SJCRH30 (cell line): Measurements from ENCODE around the gene SFXN3. TPM values are rescaled to one million over a fixed set of nuclear protein-coding genes. Genes with fewer than 3 reads are reported as not detected.

Experiments
- DNase-seq, 2 experiments: peaks; one replicate each; pipeline ENCODE4 v3.0.0-alpha.2; 2015 to 2020
- H3K27ac ChIP-seq: fragments of 250-450 bp; sonication (Bioruptor Pico); 2 replicates; pipeline ENCODE4 v1.5.1; 2020; ENCODE audit warnings: mild to moderate bottlenecking, moderate library complexity
- H3K27me3 ChIP-seq: fragments of 250-450 bp; sonication (Bioruptor Pico); 2 replicates; pipeline ENCODE4 v1.5.1; 2020; ENCODE audit warnings: mild to moderate bottlenecking, moderate library complexity
- H3K36me3 ChIP-seq: fragments of 250-450 bp; sonication (Bioruptor Pico); 2 replicates; pipeline ENCODE4 v1.5.1; 2020; ENCODE audit warnings: mild to moderate bottlenecking, moderate library complexity
- H3K4me1 ChIP-seq: fragments of 250-450 bp; sonication (Bioruptor Pico); 2 replicates; pipeline ENCODE4 v1.5.1; 2020; ENCODE audit warnings: mild to moderate bottlenecking, moderate library complexity
- H3K4me3 ChIP-seq: fragments of 250-450 bp; sonication (Bioruptor Pico); 2 replicates; pipeline ENCODE4 v1.5.1; 2020; ENCODE audit warnings: mild to moderate bottlenecking, moderate library complexity
- H3K9me3 ChIP-seq: fragments of 250-450 bp; sonication (Bioruptor Pico); replicated peaks from 2 replicates; pipeline ENCODE4 v1.5.1; 2020; ENCODE audit warnings: mild to moderate bottlenecking, moderate library complexity
- total RNA-seq: library from RNA; depleted of rRNA; stranded (reverse); fragments of >200 nt; shearing (Covaris generic); gene quantifications from 2 replicates; pipeline ENCODE4 v1.2.3, GENCODE V29; 2014; rRNA removed

The SFXN3 gene, protein sequence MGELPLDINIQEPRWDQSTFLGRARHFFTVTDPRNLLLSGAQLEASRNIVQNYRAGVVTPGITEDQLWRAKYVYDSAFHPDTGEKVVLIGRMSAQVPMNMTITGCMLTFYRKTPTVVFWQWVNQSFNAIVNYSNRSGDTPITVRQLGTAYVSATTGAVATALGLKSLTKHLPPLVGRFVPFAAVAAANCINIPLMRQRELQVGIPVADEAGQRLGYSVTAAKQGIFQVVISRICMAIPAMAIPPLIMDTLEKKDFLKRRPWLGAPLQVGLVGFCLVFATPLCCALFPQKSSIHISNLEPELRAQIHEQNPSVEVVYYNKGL
- 14.3 and 15.3 TPM in 2 replicates for total RNA-seq

DNA sequence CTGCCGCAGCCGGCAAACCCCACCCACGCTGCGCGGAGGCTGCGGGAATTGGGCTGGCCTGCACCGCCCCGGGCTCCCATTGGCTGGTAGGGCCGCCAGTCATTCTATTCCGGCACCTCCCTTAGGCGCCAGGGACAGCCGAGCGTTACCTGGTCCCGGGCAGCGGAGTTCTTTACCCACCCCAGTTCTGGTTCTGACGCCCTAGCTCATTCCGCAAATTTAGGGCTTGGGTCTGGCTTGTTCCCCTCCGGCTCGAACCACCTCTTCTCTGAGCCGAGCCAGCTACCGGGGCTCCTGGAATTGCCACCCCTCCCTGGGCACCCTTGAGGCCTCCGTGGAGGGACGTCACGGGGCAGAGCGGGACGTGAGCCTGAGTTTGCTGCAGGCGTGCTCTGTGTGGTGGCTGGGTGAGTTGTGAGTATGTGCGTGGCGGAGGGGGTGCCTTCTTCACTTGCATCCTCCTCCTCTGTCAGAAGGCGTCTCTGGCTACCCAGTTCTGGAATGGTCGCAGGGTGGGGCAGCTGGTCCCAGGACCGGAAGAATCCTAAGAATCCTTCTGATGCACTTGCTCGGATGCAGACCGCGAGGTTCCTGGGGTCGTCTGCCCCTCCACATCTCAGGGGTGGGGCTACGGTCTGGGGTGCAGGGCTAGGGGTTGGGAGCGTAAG is at the start of gene SFXN3, which contains the start of gene PDZD7:
Gene SFXN3, plus strand, starts transcription at position 107 of the 668 bp plus-strand sequence. CDS start 3,461 bp downstream, outside the sequence.
Gene PDZD7, minus strand, starts transcription at position 2 of the 668 bp plus-strand sequence. CDS start 910 bp downstream, outside the sequence.
- Histone ChIP-seq H3K4me1 (peaks cover 50% of the 10 kb centered on the region), H3K27ac (peak within 1 kb of the TSS; percentile 31), H3K4me3 (peak within 1 kb of the TSS; percentile 53), H3K36me3 (no peaks in the 10 kb centered on the region), H3K9me3 (no peaks in the 10 kb centered on the region), H3K27me3 (no peaks in the 10 kb centered on the region)
- DNase-seq = peak; percentile 77 to 80

DNA sequence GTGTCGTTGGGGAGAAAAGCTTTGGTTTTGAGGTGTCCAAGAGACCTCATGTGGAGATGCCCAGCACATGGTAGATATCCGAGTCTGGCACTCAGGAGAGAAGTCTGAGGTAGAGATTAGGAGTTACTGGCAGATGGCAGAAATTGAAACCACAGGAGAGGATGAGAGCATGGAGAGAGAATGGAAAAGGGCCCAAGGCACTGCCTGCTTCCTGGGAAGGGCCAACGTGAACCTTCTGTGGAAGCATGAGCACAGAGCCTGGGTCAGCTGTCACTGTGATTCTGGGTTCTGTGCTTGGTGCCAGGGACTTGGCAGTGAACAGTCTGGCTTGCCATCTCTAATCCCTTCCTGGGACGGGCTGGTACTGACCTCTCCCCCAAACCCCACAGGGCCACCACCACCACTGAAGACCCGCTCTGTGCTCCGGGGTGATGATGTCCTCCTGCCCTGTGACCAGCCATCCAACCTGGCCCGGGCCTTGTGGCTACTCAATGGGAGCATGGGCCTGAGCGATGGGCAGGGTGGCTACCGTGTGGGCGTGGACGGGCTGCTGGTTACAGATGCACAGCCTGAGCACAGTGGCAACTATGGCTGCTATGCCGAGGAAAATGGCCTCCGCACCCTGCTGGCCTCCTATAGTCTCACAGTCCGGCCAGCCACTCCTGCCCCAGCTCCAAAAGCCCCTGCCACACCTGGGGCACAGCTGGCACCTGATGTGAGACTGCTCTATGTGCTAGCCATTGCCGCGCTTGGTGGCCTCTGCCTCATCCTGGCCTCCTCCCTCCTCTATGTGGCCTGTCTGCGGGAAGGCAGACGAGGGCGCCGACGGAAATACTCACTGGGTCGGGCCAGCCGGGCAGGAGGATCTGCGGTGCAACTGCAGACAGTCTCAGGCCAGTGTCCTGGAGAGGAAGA is 47.9 kb upstream of the SFXN3 start:
- Histone ChIP-seq H3K9me3 (no peaks in the 10 kb centered on the region), H3K36me3 (peaks cover 6% of the 10 kb centered on the region), H3K4me3 (no peak overlapping the region), H3K4me1 (peaks cover 6% of the 10 kb centered on the region), H3K27ac (no peak overlapping the region), H3K27me3 (no peaks in the 10 kb centered on the region)
- no peak for DNase-seq

DNA sequence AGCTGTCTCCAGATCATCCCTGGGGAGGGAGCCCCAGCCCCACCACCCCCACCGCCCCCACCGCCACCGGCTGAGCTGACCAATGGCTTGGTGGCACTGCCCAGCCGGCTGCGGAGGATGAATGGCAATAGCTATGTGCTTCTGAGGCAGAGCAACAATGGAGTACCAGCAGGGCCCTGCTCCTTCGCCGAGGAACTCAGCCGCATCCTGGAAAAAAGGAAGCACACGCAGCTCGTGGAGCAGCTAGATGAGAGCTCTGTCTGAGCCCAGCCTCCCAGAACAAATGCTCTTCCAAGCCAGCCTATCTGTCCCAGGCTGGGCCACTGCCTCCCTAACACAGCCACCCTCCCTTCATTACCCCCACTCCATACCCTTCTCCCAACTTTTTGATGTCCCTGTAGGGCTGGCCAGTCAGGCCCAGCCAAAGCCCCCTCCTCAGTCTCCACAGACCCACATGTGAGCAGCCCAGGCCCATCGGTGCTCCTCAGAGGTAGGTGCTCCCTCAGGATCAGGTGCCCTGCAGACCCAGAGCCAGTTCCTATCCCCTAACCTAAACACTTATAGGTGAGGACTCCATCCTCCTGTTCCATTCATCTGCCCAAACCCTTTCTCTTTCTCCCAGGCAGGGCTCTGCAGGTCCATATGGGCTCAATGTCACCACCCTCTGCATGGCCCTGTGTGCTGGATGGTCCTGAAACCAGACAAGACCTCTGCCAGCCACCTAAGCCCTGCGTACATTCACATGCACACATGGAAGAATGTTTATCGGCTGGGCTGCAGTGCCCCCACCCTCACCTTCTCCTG is 47.0 kb upstream of the SFXN3 start:
- Histone ChIP-seq H3K27ac (no peak overlapping the region), H3K9me3 (no peaks in the 10 kb centered on the region), H3K4me1 (peaks cover 12% of the 10 kb centered on the region), H3K27me3 (no peaks in the 10 kb centered on the region), H3K36me3 (peaks cover 11% of the 10 kb centered on the region), H3K4me3 (no peak overlapping the region)
- DNase-seq = no peak

DNA sequence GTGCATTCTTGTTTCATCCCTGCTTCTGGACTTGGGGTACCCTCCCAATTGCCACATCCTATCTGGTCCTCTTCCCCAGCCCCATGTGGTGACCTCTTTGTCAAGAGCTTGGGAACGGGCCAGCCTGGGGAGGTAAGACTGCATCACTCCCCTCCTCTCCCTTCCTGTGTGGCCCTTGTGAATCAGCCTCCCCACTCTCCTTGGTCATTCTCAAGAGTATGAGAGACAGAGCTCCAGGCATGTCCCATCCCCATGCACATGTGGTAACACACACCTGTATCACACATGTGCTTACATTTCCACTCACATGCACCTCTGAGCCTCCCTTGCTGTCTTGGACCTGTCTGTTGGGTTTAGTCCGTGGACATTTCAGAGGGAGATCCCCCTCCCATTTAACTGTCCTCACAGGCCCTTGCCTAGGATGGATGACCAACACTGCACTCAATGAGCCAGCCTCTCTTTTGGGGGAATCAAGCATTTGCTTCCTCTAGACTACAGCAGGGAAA is 46.3 kb upstream of the SFXN3 start:
- H3K36me3 ChIP-seq = peaks cover 18% of the 10 kb centered on the region
- no peaks in the 10 kb centered on the region for H3K27me3 ChIP-seq
- no peak overlapping the region for H3K27ac ChIP-seq
- H3K4me3 ChIP-seq = no peak overlapping the region
- no peak for DNase-seq
- H3K4me1 ChIP-seq = peaks cover 12% of the 10 kb centered on the region
- no peaks in the 10 kb centered on the region for H3K9me3 ChIP-seq

DNA sequence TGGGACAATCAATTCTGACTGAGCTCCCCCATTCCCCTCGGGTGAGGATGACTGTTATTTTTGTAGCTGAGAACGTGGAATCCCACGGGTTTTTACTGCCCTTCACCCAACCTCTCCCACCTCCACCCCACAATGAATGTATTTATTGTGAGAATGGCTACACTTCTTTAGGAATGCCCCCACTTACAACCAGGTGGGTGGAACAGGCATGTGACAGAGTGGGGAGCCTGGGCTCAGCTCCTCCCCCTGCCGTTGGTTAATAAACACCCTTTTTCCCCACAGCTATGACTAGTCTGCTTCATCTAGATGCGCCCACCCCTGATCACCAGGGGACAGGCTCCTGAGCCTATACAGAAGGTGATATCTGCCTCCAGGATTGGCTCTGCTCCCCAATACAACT is 45.7 kb upstream of the SFXN3 start:
- peaks cover 23% of the 10 kb centered on the region for H3K36me3 ChIP-seq

DNA sequence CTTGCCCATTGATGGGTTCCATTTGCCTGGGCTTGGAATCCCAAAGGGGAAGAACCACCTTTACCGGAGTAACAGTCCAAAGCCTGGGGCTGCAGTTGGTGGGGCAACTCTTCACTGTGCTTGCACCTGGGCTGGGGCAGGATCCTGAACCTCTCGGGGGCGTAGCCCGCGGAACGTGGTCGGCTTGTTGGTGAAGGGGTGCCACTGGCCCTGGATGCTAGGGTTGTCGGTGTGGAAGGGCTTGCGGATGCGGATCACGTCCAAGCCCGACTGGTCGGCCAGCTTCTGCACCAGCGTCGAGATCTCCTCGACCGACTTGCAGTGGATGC is 44.4 kb upstream of the SFXN3 start:
- Histone ChIP-seq H3K4me1 (peaks cover 12% of the 10 kb centered on the region), H3K36me3 (peaks cover 32% of the 10 kb centered on the region), H3K4me3 (peak overlapping the region; percentile 86), H3K9me3 (no peaks in the 10 kb centered on the region), H3K27ac (peak overlapping the region; percentile 54; the same call in 1 of the 2 replicates), H3K27me3 (no peaks in the 10 kb centered on the region)
- no peak for DNase-seq

More for the DNA sequence above, 45.7 kb upstream of the SFXN3 start:
- no peak for DNase-seq
- Histone ChIP-seq H3K9me3 (no peaks in the 10 kb centered on the region), H3K27me3 (no peaks in the 10 kb centered on the region), H3K4me1 (peaks cover 12% of the 10 kb centered on the region), H3K4me3 (no peak overlapping the region), H3K27ac (no peak overlapping the region)

DNA sequence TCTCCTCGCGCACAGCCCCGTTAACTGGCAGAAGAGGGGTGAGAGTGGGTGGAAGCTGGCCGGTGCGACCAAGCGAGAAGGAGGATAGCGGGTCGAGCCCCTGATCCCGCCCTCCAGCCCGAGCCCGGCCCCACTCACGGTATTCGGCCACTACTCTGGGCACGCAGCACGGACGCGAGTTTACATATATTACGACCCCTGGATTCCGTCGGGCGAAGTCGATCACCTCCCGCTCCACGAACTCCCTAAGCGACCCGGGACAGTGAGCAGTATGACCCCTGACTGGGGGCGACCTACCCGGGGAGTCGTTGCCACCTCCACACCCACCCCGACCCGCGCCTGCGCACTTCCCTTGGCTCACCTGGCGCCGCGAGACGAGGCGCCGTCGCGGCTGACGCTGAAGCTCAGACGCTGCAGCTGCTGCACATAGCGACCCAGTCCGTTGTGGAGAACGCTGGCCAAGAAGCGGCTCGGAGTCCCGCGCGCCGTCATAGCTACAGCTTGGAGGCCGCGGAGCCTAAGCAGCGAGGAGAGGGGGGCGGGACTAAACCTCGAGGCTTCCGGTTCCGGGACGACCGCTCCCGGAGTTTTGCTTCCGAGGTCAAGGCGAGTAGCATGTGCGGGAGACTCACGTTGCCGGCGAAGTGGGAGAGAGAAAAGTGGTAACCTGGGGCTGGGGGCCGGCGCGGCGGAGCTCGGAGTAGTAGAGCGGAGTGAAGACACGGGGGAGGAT is 43.9 kb upstream of the SFXN3 start, which contains the start of the genes MRPL43 and TWNK:
Gene MRPL43, minus strand, starts transcription at position 546 of the 733 bp plus-strand sequence. Its CDS starts 54 bp downstream, at position 492.
Gene TWNK, plus strand, starts transcription at position 592 of the 733 bp plus-strand sequence. CDS start 668 bp downstream, outside the sequence.
- Histone ChIP-seq H3K9me3 (no peaks in the 10 kb centered on the region), H3K27me3 (no peaks in the 10 kb centered on the region), H3K4me3 (peak within 1 kb of the TSS; percentile 86), H3K4me1 (peaks cover 12% of the 10 kb centered on the region), H3K36me3 (peaks cover 33% of the 10 kb centered on the region), H3K27ac (peak within 1 kb of the TSS; percentile 54)
- peak; percentile 90 to 92 for DNase-seq

DNA sequence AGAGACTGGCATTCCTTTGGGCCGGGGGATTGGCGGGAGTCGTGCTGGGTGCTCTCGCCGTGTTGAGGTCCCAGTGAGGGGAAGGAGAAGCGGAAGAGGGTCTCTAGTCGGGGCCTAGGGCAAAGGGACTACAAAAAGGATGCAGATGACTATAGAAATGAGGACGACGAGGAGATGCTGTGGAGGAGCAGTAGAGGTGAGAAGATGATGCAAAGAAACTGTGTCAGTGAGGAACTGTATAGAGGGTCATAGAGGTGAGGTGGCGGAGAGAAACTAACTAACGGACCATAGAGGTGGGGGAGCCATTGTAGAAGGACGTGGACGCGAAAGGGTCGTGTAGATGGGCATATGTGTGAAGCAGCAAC is 43.4 kb upstream of the SFXN3 start:
- Histone ChIP-seq H3K4me3 (peak overlapping the region; percentile 86), H3K27ac (peak overlapping the region; percentile 54), H3K4me1 (peaks cover 12% of the 10 kb centered on the region), H3K9me3 (no peaks in the 10 kb centered on the region), H3K36me3 (peaks cover 32% of the 10 kb centered on the region), H3K27me3 (no peaks in the 10 kb centered on the region)
- no peak for DNase-seq

DNA sequence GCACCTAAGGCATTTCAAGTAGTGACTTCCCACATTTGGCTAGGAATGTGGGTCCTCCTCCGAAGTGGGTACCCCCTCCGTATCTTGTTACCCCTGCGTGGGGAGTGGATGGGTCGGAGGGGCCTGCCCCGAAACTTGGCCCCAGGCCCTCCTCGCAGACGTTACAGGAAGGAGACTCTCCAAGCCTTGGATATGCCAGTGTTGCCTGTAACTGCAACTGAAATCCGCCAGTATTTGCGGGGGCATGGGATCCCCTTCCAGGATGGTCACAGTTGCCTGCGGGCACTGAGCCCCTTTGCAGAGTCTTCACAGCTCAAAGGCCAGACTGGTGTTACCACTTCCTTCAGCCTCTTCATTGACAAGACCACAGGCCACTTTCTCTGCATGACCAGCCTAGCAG is 42.9 kb upstream of the SFXN3 start:
- Histone ChIP-seq H3K9me3 (no peaks in the 10 kb centered on the region), H3K36me3 (peaks cover 32% of the 10 kb centered on the region), H3K4me1 (peaks cover 12% of the 10 kb centered on the region), H3K27ac (no peak overlapping the region), H3K27me3 (no peaks in the 10 kb centered on the region), H3K4me3 (peak overlapping the region; percentile 86)
- no peak for DNase-seq

DNA sequence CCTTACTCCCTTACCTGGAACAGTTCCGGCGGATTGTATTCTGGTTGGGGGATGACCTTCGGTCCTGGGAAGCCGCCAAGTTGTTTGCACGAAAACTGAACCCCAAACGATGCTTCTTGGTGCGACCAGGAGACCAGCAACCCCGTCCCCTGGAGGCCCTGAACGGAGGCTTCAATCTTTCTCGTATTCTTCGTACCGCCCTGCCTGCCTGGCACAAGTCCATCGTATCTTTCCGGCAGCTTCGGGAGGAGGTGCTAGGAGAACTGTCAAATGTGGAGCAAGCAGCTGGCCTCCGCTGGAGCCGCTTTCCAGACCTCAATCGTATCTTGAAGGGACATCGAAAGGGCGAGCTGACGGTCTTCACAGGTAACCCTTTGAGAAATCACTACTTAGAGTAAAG is 41.9 kb upstream of the SFXN3 start:
- no peaks in the 10 kb centered on the region for H3K9me3 ChIP-seq
- H3K36me3 ChIP-seq = peaks cover 41% of the 10 kb centered on the region
- no peak overlapping the region for H3K27ac ChIP-seq
- DNase-seq = no peak
- no peak overlapping the region for H3K4me3 ChIP-seq
- H3K4me1 ChIP-seq = peaks cover 12% of the 10 kb centered on the region
- H3K27me3 ChIP-seq = no peaks in the 10 kb centered on the region

DNA sequence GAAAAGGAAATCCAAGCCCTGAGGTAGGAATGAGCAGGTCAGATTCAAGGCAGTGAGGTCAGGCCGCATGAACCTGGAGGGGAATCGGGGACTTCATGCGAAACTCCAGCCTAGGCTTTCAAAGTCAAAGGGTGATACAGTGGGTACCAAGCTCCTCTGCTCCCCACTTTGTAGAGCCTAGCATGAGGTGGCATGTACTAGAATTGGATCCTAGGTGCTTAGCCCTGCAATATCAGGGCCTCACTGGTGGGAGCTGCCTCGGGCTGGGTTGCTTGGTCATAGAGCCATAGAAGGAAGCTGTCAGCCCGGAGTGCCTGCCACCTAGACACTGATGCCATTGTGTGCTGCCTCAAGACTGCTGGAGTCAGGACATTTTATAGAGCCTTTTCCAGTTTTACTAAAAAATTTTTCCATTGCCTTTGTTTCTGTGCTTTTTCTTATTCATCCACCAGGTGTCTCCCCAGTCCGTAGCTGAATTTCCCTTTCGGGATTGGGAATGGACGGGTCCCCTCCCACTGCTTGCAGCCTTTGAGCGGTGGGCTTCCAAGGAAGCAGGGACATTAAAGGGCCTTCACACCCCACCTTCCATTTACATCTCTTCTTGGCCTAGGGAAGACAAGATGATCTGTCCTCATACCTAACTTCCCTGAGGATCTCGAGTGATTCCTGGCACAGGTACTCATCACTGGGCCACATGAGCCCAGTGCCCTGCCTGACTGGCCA is 36.9 kb upstream of the SFXN3 start:
- no peak overlapping the region for H3K27ac ChIP-seq
- peak in 1 of 2 experiments; percentile 75 for DNase-seq
- peaks cover 5% of the 10 kb centered on the region; the same call in 1 of the 2 replicates for H3K4me1 ChIP-seq

DNA sequence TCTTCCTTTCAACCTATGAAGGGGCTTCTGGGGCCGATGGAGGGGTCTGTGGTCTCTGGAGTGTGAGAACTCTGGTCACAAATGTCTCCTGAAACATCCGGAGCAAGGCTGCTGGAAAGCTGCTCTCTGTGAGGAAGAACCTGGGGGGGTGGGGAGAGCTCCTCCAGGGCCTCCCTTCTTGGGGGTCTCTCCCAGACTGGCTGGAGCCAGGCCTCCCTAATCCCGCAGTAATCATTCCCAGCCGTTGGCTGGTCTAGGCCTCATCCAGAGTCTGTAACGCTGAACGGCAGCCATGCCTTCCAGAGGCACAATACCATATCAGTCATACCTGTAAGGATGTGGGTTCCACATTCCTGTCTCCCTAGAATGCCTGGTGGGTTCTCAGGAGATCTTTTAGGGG is 35.9 kb upstream of the SFXN3 start:
- peaks cover 5% of the 10 kb centered on the region; the same call in 1 of the 2 replicates for H3K4me1 ChIP-seq
- H3K27ac ChIP-seq = no peak overlapping the region
- peaks cover 29% of the 10 kb centered on the region for H3K36me3 ChIP-seq
- no peak overlapping the region for H3K4me3 ChIP-seq
- H3K9me3 ChIP-seq = no peaks in the 10 kb centered on the region
- no peaks in the 10 kb centered on the region for H3K27me3 ChIP-seq
- no peak for DNase-seq

More for the DNA sequence above, 36.9 kb upstream of the SFXN3 start:
- Histone ChIP-seq H3K36me3 (peaks cover 40% of the 10 kb centered on the region), H3K4me3 (no peak overlapping the region), H3K27me3 (no peaks in the 10 kb centered on the region), H3K9me3 (no peaks in the 10 kb centered on the region)
